G401.6 (cell line): ENCODE measurements around the gene PCSK5.

Source experiments
- FAIRE-seq: peaks from 2 replicates; lab custom pipeline; 2012; peaks lifted over from hg19 to GRCh38; lab: Jason Lieb, UNC

Gene PCSK5

DNA sequence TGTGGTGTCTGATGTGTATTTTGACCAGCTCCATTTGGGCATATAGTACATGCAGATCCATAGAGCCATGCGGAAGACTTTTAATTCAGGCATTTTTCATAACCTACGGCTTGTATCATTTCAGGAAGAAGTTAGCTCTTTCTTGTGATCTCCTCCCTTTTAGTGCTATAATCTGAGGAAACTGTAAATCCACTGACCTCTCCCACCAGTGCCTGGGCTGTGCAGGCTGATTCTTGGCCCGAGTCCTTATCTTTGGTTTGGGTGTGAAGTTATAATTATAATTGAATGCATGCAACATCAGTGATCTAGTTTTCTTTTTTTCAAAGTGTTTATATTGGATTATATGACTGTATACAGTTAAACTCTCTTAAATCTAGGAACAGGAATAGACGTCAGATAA lies 247.9 kb downstream of the PCSK5 start:
- FAIRE-seq = no peak

DNA sequence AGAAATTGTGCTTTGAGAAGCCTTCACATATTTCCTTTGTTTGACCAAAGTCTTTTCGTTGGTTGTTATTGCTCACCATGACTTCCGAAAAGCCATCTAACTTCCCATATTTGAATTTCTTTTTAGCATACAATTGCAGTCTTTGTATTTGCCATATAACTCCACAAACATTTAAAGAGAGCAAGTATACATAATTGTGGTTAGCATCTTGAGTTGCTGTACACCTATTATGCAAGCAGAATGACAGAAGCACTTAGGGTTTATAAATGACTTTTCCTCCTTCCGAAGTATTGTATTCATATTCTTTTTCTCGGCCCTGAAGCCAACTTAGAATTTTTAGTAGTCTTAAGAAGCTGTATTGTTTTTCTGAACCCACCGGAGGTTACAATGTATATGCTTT lies 253.4 kb downstream of the PCSK5 start:
- FAIRE-seq = no peak

DNA sequence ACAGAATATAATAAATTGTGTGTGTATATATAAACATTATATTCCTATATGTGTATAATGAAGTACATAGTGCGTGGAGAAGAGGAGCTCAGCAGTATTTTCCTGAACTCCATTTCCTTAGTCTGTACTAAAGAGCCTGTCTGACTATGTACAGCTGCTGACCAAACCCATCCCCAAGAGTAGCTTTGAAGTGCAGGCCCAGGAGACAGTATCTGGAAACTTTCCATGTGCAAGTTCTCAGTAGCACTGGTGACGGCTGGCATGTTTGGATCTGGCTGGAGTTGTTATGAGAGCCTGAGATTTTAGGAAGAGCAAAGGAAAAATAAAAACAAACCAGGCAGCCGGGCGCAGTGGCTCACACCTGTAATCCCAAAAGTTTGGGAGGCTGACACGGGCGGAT lies 259.5 kb downstream of the PCSK5 start:
- FAIRE-seq = no peak

DNA sequence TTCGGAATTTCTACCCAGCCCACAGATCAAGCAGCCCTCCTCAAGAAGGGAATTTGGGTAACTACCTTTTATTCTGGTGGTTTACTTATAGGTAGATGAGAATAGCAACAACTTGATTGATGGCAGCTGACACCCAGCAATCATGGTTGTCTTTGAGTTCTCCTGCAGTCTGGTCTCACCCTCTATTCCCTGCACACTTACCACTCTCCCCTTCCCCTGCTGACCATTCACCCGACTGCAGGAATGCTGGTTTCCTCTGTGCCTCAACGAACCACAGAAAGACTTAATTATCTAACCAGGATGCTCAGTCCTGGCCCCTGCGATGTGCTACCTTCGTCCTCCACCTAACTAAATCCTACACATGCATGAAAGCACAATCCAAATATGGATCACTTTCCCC lies 260.8 kb downstream of the PCSK5 start:
- no peak for FAIRE-seq

DNA sequence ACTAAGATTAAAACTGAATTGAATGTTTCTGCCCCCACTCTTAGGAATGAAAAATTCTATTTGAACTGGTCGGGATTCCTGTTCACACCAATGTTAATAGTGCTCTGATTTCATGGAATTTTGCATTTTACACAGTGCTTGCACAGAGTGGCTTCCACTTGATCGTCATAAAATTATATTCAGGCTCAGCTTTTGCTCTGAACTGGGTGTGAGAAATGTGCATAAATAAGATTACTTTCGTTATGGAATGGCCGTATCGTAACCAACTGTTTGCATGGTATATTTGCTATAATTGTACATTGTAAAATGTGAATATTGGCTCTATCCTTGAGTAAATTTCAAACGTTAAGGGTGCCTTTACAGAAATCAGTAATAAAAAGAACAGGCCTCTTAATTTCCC lies 262.9 kb downstream of the PCSK5 start:
- no peak for FAIRE-seq

GRCh38 chr9:76153902-76154629 lies 263.6 kb downstream of the PCSK5 start:
- no peak for FAIRE-seq

DNA sequence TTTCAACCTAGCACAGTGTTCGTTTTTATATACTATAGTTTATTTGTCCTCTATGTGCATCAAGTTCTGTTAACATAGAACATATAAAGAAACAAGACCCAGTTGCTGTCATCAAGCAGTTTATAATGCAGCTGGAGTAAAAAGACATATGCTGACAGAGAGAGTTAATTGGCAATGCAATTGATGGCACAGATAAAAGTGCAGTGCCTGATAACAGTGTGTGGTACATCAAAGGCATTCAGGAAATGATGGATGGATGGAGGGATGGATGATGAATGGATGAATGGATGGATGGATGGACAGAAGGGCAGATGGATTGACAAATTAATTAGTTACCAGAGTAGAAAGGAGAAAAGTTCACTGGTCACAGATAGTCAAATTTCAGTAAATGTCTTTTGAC lies 264.9 kb downstream of the PCSK5 start:
- FAIRE-seq = no peak

- no peak for FAIRE-seq
Measured at GRCh38 chr9:76158713-76159112, 268.2 kb downstream of the PCSK5 start.

- FAIRE-seq = no peak
Measured at GRCh38 chr9:76159293-76159926, 268.9 kb downstream of the PCSK5 start.

- FAIRE-seq = no peak
Measured at GRCh38 chr9:76161106-76161505, 270.6 kb downstream of the PCSK5 start.

- FAIRE-seq = no peak
Measured at GRCh38 chr9:76161541-76161940, 271.1 kb downstream of the PCSK5 start.

GRCh38 chr9:76162086-76162730 lies 271.7 kb downstream of the PCSK5 start:
- no peak for FAIRE-seq

DNA sequence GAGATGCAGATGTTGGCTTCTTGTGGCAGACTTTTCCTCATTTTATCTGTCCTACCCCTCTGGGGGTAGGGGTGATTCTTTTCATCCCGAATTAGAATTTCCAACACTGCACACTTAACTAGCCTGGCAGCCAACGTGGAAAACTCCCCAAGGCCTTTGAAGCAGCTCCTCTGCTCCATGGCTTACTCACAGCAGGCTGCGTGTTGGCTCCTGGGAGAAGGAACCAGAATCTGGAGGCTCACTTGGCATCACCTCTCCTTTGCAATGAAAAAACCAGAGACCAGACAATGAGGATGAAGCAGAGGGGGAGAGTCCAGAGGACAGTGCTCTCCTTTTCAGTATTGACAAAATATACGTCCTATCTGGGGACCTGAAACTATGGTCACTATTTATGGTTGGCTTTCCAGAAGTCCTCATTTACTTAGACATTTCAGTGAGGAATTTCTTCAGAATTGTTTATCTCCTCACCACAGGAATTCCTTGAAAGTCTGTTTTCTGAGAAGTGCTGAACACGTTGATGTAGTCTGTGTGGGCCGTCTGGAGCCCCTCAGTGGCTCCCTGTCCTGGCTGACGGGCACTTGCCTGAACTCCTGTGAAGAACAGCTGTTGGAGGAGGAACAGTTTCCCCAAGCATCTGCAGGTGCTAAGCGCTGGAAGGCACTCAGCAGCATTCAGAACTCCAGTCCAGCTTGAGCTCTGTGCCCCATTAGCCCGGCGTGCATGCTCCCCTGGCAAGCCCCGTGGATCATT lies 272.5 kb downstream of the PCSK5 start:
- FAIRE-seq = no peak

- no peak for FAIRE-seq
Measured at GRCh38 chr9:76166526-76166925, 276.1 kb downstream of the PCSK5 start.

- FAIRE-seq = no peak
Measured at GRCh38 chr9:76176171-76176570, 285.7 kb downstream of the PCSK5 start.

DNA sequence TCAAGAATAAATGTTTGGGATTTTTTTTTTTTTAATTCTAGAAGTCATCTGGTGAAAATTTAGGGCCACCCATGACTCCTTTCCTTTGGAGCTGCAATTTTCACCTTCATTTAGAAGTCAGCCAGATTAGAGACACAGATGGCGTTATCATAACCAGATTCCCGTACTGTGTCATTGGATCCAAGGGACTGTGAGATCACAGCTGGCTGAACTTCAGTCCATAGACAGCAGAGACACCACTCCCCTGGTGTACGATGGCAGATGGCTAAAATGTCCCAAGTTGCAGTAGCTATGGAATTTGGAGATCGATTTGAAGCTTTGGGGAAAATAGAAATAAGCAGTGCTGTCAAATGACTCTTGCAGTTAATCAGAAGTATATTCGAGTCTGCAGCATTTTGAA lies 287.5 kb downstream of the PCSK5 start:
- no peak for FAIRE-seq

GRCh38 chr9:76180541-76180940 lies 290.1 kb downstream of the PCSK5 start:
- FAIRE-seq = no peak

DNA sequence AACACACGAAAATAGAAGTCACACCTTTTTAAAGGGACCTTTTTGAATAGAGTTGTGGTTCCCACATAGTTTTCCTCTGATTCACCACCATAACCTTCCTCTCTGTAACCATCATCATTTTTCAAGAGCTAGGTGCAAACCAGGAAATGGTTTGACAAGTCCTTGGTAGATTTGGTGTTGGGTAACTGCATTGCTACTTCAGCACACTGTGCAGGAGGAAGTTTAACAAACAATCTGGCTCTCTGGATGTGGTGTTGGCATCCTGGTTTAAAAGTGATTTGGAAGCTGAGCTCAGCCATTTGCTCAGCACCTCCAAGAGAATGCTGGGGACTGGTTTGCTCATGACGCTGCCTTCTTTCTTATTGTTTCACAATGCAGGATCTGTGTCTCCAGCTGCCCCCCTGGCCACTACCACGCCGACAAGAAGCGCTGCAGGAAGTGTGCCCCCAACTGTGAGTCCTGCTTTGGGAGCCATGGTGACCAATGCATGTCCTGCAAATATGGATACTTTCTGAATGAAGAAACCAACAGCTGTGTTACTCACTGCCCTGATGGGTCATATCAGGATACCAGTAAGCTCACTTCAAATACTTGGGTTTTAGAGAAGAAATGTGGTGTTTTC lies 290.7 kb downstream of the PCSK5 start:
- no peak for FAIRE-seq

DNA sequence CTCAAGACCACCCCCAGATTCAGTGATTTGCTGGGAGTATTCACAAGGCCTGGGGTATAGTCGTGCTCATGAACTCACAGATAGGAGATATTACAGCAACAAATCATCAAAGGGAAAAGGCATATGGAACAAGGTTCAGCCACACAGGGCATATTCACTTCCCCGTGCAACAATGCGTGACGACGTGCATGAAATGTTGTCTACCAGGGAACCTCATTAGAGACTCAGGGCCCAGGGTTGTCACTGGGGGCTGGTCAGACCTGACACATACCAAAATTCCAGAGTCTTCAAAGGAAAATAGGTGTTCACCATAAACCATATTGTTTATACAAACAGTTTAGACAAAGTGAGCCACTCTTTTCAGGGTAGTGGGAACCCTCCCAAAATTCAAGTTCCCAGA lies 291.3 kb downstream of the PCSK5 start:
- FAIRE-seq = no peak

GRCh38 chr9:76185432-76185831 lies 295.0 kb downstream of the PCSK5 start:
- FAIRE-seq = no peak

- no peak for FAIRE-seq
Measured at GRCh38 chr9:76188286-76188685, 297.8 kb downstream of the PCSK5 start.

- FAIRE-seq = no peak
Measured at GRCh38 chr9:76188905-76189304, 298.4 kb downstream of the PCSK5 start.

GRCh38 chr9:76191493-76191892 lies 301.0 kb downstream of the PCSK5 start:
- no peak for FAIRE-seq
